Measurements from ENCODE around the gene AMPH.
A peak's percentile ranks its signal among the peaks of the same experiment; 100 is the strongest.
"Not testable (repeated sequence)": the region's sequence is repeated elsewhere in the genome, so short reads cannot be mapped to it uniquely, and the experiment has no call there.

The AMPH gene

DNA sequence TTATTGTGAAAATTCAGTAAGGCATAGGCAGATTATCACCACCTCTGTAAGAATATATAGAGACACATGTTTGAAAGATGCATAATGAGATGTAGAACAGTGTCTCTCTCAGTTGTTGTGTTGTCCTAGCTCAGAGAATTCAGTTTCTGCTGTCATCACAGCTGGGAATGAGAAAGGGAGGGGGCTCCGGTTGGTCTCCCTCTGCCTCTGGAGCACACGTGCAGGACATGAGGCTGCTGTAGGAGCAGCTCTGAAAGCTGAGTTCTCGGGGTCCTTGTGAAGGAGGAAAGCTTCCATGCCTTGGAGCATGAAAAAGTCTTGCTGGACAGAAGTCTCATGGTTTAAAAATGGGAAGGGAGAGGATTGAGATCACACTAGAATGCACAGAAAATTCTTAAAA lies 280.4 kb downstream of the AMPH start:
- not testable (repeated sequence) for DNase-seq (ENCODE audit: low read depth)

GRCh38 chr7:38349869-38350583 lies 281.1 kb downstream of the AMPH start:
- DNase-seq (ENCODE audit: low read depth), result peak; percentile 29

DNA sequence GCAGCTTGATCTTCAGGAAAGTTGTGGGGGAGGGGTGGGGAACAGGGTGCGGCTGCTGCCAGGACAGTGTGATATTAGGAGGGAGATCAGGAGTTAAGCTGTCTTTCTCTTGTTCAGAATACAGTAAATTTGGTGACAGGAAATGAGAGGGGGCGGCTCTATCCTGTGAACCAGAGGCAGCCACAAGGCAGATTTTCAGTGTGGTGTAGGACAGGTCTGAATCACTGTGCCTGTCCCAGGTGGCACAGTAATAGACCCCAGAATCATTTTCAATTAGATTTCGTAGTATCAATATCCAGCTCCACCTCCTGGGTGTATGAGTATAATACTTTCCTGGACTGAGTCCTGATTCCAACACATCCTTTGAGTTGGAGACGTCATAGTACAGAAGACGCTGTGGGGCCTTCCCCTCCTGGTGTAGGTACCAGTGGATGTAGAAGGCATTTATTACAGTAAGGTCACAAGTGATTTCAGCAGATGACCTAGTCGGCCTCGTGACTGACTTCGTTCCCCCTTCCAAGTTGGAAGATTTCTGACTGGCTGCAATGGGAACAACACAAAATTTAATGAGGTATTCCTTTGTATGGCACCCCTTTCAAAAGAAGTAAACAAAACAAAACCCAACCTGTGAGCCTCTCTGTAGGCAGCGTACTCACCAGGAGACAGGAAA lies 281.9 kb downstream of the AMPH start:
- not testable (repeated sequence) for DNase-seq (ENCODE audit: low read depth)

GRCh38 chr7:38345299-38346172 lies 285.6 kb downstream of the AMPH start:
- peak; percentile 37 for DNase-seq (ENCODE audit: low read depth)

DNA sequence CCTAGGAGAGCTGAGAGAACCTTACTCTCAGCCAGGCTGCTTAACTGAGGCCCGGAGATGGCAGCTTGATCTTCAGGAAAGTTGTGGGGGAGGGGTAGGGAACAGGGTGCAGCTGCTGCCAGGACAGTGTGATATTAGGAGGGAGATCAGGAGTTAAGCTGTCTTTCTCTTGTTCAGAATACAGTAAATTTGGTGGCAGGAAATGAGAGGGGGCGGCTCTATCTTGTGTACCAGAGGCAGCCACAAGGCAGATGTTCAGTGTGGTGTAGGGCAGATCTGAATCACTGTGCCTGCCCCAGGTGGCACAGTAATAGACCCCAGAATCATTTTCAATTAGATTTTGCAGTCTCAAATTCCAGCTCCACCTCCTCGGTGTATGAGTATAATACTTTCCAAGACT lies 286.4 kb downstream of the AMPH start:
- not testable (repeated sequence) for DNase-seq (ENCODE audit: low read depth)

DNA sequence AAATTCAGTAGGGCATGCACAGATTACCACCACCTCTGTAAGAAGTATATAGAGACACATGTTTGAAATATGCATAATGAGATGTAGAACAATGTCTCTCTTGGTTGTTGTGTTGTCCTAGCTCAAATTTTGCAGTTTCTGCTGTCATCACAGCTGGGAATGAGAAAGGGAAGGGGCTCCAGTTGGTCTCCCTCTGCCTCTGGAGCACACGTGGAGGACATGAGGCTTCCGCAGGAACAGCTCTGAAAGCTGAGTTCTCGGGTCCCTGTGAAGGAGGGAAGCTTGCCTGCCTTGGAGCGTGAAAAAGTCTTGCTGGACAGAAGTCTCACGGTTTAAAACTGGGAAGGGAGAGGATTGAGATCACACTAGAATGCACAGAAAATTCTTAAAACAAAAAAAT lies 289.0 kb downstream of the AMPH start:
- not testable (repeated sequence) for DNase-seq (ENCODE audit: low read depth)

DNA sequence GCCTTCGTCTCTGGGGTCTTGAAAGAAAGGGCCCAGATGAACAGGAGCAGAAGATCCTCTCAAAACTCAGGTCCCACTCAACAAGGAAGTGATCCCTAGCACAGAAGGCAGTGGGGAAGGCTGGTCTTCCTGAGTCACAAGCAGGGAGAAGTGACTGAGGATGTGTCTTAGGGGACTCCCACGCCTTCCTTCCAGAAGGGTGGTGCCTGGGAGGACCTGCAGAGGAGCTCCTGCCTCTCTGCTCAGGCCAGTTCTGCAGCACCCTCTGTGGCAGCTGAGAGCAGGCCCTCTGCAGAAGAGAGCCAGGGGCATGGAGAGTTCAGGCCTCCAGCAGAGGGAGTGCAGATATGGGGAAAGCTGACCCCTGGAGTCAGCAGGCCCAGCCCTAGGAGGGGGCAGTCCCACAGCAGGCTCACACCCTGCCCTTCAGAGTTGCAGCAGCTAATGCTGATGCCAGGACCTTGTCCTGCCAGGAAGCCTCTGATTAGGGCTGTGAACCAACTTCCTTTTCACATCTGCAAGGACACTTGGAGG lies 289.9 kb downstream of the AMPH start:
- not testable (repeated sequence) for DNase-seq (ENCODE audit: low read depth)

- no peak for DNase-seq (ENCODE audit: low read depth)
Observed at GRCh38 chr7:38339953-38340819, 291.0 kb downstream of the AMPH start.

DNA sequence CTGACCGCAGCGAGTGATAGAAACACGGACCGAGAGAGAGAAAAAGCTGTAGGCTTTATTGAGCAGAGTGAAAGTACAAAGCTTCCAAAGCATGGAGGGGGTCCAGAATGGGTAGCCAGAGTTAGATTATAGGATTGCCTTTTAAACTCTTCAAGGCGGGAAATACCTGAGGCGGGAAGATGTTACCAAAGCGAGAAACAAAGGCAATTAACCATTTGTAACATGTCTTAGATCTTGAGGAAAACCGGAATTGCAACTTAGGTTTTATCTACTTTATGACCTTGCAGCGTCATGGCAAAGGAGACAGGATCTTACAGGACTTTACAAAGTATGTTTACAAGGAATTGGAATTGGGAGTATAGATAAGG lies 295.0 kb downstream of the AMPH start:
- not testable (repeated sequence) for DNase-seq (ENCODE audit: low read depth)

GRCh38 chr7:38335492-38336147 lies 295.6 kb downstream of the AMPH start:
- DNase-seq (ENCODE audit: low read depth), result peak; percentile 66

DNA sequence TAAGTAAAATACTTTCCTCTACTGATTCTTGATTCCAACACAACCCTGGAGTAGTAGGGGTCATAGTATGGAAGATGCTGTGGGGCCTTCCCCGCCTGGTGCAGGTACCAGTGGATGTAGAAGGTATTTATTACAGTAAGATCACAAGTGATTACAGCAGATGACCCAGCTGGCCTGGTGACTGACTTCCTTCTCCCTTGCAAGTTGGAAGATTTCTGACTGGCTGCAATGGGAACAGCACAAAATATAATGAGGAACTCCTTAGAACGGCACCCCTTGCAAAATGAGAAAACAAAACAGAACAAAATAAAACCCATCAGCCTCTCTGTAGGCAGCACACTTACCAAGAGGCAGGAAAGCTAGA lies 296.1 kb downstream of the AMPH start:
- no peak for DNase-seq (ENCODE audit: low read depth)

DNA sequence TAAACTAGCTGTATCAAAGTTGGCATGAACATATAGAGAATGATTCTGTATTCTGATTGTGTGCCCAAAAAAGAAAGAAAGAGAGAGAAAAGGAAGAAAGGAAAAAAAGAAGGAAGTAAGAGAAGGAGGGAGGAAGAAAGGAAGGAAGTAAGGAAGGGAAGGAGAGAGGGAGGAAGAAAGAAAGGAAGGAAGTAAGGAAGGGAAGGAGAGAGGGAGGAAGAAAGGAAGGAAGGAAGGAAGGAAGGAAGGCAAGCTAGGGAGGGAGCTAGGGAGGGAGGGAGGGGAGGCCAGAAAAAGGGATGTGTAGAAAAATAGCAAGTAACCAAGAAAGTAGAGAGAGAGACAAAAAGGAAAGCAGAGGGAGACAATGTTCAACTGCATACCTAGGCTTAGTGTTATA lies 297.0 kb downstream of the AMPH start:
- DNase-seq (ENCODE audit: low read depth), result no peak
